HG02973 (cell line): Measurements from ENCODE around the gene ZNF608.
A peak's percentile ranks its signal among the peaks of the same experiment; 100 is the strongest.

Source experiments
- ATAC-seq: cut with Tn5 transposase; IDR thresholded peaks from one replicate; pipeline ENCODE4 v1.9.1; 2021; ENCODE audit warnings: moderate library complexity; ENCODE audit not compliant: unreplicated experiment

The ZNF608 gene

GRCh38 chr5:124755041-124755440, 8.6 kb upstream of the ZNF608 start:
- ATAC-seq = no peak

DNA sequence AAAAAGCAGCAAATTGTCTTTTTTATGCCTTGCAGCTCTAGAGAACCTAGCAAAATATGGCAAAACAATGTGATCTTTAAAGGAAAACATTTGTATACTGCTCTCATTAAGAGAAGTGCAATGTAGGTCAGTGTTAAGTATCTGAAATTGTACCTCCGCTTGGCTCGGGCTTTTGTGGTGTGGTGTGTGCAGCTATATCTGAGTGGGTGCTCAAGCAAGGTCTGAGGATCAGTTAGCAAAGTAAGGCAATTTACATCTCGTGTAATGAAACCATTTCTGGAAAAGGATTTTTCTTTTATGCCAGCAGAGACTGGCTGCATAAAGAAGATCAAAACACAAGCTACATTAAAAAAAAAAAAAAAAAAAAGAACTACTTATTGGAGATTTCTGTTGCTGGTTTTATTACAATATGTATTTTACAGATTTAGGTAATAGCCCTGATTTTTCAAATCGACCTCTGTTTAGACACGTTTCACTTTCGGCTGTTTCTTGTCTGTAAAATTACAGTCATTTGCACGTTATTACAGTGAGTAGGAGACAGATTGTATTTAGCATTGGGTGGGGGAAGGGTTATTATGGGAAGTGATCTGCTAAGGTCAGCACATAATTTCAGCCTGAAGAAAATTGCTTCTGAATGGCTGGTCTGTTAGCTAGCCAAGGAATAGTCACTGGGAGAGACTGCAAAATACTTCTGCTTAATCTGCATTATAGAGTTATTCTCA, 7.9 kb upstream of the ZNF608 start:
- no peak for ATAC-seq

GRCh38 chr5:124752854-124753720, 6.6 kb upstream of the ZNF608 start:
- no peak for ATAC-seq

DNA sequence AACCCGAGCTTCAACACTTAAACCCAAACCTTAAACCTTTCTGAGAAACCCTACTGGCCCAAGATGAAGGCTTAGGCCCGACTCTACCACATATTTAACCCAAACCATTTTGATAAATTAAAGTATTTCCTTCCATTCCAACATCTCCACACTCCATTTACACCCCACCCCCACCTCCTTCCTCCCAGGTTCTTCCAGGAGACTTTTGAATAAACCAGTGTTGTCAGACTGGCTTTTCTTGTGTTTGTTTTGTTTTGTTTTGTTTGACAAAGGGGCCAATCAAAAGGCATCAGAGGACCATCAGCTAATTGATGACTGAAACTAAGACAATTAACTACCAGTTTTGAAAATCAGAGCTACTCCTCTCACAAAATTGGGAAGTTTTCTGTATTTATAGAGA, 4.6 kb upstream of the ZNF608 start:
- no peak for ATAC-seq

- peak; percentile 81 for ATAC-seq
Observed at GRCh38 chr5:124748687-124749594, 2.5 kb upstream of the ZNF608 start.

DNA sequence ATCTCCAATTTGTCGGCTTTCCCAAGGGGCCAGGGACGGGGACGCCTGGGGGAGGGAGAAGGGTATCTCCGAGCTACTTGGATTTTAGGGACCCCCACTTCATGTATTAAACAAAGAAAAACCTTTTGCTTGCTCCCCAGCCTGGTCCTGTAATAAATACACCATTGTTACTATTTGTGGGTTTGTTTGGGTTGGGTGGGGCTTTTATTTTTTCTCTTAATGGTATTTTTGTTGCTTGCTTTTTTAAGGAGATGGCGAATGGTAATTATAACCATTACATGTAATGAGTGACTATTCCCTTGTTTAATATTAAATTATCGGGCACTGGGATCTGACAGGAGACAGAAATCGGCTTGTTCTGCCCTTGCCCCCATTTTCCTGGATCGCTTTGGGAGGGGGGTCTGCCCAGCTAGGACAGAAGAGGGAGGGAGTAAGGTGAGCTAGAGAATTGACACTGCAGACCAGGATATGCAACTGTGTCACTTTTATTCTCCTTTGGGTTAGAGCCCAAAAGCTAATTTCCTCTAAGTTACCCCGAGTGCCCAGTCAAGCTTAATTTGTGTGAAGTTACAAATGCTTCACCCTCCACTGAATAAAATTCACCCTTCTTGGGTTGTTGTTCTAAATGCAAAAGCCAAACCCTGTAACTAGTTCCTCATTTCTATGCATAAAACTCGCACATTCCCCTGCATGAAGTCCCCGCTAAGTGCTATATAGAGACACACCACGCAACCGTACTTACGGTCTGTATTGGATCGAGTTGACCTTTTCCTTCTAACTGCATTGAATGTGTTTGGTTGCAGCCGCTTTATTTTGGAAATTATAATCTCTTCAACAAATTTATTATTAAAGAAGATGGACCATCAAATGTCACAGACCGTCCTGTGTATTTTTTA, 1.6 kb upstream of the ZNF608 start:
- peak; percentile 71 for ATAC-seq

DNA sequence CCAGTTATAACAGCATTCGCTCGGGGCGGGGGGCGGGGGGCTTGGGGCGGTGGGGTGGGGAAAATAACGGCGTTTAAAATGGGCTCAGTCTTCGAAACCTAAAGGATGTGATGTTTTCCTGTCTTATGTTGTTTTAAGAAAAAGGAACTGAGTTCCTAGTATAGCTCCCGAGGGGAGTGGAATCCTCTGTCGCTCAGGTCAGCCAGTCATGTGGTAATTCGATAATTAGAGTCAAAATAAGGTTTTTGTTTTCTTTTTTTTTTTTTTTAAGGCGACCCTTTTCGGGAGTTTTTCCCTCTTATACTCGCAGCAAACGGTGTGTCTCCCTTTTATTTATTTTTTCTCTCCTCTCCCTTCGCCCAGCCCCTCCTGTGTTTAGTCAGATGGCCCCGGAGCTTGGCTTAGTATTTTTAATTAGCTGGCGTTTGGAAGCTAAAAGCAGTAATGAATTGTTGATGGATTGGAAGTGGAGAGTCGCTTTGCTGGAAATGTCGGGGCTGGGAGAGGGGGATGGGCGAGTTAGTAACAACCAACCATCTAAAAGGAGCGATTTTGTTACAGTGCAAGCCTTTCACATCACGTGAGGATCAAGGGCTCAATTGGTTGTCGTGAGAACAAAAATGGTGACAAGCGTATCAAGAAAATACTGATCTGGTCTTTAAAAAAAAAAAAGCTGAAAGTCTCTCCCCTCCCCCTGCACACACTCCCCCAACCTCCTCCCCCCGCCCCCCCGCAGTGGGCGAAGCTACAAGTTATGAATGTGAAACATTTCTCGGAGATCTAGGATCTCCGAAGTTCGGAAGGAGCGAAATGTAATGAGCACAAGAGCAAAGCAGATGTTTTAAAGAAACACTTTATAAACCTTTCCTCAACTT, 714 bp upstream of the ZNF608 start:
- no peak for ATAC-seq

GRCh38 chr5:124745007-124745927, 1.2 kb downstream of the ZNF608 start:
- ATAC-seq = no peak

DNA sequence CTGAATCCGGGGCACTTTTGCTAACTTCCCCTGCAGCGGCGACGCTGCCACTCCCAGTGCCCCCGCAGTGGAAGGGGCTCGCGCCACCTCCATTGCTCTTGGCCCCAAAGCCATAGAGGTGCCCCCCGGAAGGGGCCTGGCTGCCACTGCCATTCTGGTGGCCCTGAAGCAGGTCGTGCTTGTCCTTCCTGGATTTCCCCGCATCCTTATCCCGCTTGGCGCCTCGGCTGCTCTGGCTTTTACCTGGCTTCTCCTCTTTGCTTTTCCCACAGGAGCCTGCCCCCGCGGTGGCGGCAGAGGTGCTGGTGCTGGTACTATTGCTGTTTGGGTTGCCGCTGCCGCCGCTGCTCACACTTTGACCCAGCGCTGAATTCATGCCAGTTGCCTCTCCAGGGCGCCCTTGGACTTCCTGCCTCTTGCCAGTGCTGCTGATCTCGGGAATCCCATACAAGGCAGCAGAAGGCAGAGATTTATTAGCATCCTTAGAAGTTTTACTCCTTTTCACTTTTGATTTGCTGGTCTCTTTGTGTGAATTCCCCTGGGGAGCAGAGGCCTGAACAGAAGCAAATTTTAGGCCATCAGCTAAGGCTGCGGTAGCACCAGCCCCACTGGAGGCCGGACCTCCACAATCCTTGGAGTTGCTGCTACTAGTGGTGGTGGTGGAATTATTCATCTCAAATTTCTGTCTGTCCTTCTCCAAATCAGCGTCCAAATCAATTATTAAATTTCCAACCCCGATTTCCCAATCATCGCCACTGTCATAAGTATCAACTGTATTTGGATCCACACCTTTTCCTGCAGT, 2.1 kb downstream of the ZNF608 start:
- ATAC-seq = no peak

- ATAC-seq = no peak
Observed at GRCh38 chr5:124743602-124744169, 2.8 kb downstream of the ZNF608 start.

DNA sequence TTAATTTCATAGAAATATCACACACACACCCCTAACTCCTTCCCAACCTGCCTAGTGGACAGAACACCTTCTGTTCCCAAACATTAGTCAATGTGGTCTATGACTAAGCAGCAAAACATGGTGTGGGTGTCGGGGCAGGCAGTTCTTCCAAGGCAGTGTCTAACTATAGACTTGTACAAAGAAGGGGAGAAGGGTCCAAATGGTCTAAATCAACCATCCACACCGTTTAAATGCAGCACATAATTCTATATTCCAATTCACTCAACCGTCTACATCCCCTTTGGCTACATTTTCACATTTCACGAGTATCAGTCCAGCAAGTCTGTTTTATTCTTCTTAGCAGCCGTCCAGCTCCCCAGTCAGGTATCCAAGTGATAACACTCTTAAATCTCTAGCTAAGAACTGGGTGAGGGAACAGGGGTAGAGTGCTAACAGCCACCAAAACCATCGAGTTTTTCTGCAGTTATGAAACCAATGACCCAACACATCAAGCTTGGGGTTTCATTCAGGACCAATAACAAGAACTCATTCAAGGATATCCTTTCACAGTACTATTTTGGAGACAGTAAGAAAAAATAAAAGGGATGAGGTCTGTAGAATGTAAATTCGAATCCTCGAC, 3.3 kb downstream of the ZNF608 start:
- ATAC-seq = no peak

DNA sequence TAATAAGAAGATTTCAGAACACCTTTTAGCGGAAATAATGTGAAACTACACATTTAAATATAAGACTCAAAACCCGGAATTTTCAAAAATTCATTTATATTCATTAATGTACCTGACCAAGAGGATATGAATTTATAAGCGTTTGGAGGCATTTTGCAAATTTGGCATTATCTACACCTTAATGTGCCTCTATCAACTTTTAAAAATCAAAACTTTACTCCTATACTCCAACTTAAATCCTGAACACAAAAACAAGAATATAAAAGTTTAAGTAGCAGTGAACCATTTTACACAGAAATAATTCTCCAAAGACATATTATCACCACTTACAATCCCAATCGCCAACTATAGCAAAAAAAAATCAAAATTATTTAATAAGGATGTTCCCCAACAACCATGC, 3.9 kb downstream of the ZNF608 start:
- no peak for ATAC-seq

DNA sequence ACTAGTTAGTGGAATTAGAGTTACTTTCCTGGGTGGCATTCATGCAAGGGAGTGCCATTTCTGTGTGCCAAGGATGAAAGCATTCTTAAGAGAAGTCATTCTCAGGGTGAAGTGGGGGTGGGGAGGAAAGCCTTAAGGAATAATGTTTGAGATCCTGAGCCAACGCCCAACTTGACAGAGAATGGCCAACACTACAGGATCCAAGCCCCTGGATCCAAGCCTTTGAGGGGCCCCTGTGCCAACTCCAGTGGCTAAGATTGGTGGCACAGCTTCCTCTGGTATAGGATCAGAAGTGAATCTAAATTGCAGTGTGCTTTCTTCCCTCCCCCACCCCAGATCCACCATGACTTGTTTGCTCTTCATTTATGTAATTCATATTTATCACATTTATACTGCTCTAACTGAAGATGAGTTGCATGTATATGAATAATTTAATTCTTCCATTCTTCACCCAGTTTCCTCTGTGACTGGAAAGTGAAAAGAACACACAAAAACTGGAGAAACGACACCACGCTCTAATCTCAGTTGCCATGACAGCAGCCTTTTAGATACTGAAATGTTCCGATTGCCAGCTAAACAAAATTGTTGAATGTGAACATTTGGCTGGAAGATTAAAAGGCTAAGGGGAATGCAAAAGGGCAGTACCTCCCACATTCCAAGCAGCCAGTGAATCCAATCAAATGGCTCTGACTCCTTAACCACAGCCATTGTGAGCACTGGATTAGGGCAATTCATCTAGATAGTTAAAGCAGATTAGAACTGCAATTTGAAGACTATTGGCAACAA, 4.5 kb downstream of the ZNF608 start:
- ATAC-seq = no peak

DNA sequence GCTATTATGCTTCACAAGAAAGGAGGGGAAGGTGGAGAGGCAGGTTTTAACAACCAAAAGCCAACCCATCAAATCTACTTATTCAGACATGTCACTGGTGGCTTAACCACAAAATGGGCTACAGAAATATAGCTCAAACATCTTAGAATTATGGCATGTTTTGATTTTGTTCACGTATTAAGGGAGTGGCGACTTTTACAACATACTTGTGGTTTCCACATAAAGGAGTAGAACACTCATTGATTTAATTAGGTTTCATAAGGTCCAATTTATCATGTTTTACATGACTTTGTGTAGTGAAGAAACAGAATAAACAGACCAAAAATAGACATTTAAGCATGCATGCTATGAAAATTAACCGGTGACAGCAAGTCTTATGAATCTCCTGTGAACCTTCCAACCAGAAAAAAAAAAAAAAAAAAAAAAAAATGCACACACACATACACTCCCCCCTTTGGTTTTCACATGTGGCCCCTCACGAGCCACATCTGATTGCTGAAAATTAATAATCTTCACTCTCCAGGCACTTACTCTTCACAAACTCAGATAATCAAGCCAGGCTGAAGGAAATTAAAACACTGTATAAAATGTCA, 5.4 kb downstream of the ZNF608 start:
- ATAC-seq = no peak

GRCh38 chr5:124740071-124740470, 6.4 kb downstream of the ZNF608 start:
- no peak for ATAC-seq
